ENCODE data around the gene RICTOR.
"Not testable (repeated sequence)": the region's sequence is repeated elsewhere in the genome, so short reads cannot be mapped to it uniquely, and the experiment has no call there.

The RICTOR gene

GRCh38 chr5:39005566-39006232 is 68.5 kb downstream of the RICTOR start:
- no peak for DNase-seq

GRCh38 chr5:39001683-39002082 is 72.5 kb downstream of the RICTOR start:
- no peak for DNase-seq

- DNase-seq, result no peak
Measured at GRCh38 chr5:38999037-38999436, 75.2 kb downstream of the RICTOR start.

GRCh38 chr5:38997591-38997990 is 76.6 kb downstream of the RICTOR start:
- no peak for DNase-seq

- no peak for DNase-seq
Measured at GRCh38 chr5:38996123-38996522, 78.1 kb downstream of the RICTOR start.

GRCh38 chr5:38994324-38994927 is 79.8 kb downstream of the RICTOR start:
- DNase-seq, result peak; percentile 30

- DNase-seq, result not testable (repeated sequence)
Measured at GRCh38 chr5:38989974-38990719, 84.1 kb downstream of the RICTOR start.

- no peak for DNase-seq
Measured at GRCh38 chr5:38985909-38986452, 88.2 kb downstream of the RICTOR start.

GRCh38 chr5:38979535-38979934 is 94.7 kb downstream of the RICTOR start:
- DNase-seq, result no peak

GRCh38 chr5:38978036-38978435 is 96.2 kb downstream of the RICTOR start:
- no peak for DNase-seq

- no peak for DNase-seq
Measured at GRCh38 chr5:38968665-38969064, 105.5 kb downstream of the RICTOR start.

- no peak for DNase-seq
Measured at GRCh38 chr5:38961691-38962090, 112.5 kb downstream of the RICTOR start.

- DNase-seq, result no peak
Measured at GRCh38 chr5:38953426-38954012, 120.7 kb downstream of the RICTOR start.

- no peak for DNase-seq
Measured at GRCh38 chr5:38948501-38948900, 125.7 kb downstream of the RICTOR start.

GRCh38 chr5:38944282-38944681 is 129.9 kb downstream of the RICTOR start:
- no peak for DNase-seq

- DNase-seq, result no peak
Measured at GRCh38 chr5:38941912-38942311, 132.3 kb downstream of the RICTOR start.

- DNase-seq, result no peak
Measured at GRCh38 chr5:38940230-38940858, 133.9 kb downstream of the RICTOR start.

- DNase-seq, result no peak
Measured at GRCh38 chr5:38938973-38939372, 135.2 kb downstream of the RICTOR start.

GRCh38 chr5:38938424-38938823 is 135.8 kb downstream of the RICTOR start:
- DNase-seq, result no peak

- DNase-seq, result no peak
Measured at GRCh38 chr5:38936269-38936668, 137.9 kb downstream of the RICTOR start.

- no peak for DNase-seq
Measured at GRCh38 chr5:38935437-38935836, 138.8 kb downstream of the RICTOR start.

- no peak for DNase-seq
Measured at GRCh38 chr5:38932854-38933408, 141.3 kb downstream of the RICTOR start.

GRCh38 chr5:38931731-38932130 is 142.5 kb downstream of the RICTOR start:
- no peak for DNase-seq
